Fibroblast of lung (primary cell): ENCODE results near the gene ARAP2.

Experiments used
- CTCF ChIP-seq, 2 donors: IDR thresholded peaks in 1 of 2; conservative IDR thresholded peaks in 1 of 2; 1 replicate in 1 of 2; 2 replicates in 1 of 2; pipeline ENCODE4 v1.5.1; 2011 to 2012; ENCODE audit warnings: low read length in 2 of 2, control low read depth in 1 of 2, inconsistent platforms in 1 of 2, low read depth in 1 of 2, mild to moderate bottlenecking in 1 of 2
- EZH2 ChIP-seq: IDR thresholded peaks from 2 replicates; pipeline ENCODE4 v1.5.1; 2012; ENCODE audit warnings: low read length, control low read depth, mild to moderate bottlenecking; ENCODE audit errors: missing control alignments

GRCh38 chr4:36024901-36025660, 219.2 kb downstream of the ARAP2 start:
- TF ChIP-seq CTCF (conservative IDR thresholded peaks at IDR 0.05 in 1 of 2, IDR thresholded peaks at IDR 0.05 in 1 of 2; ENCODE audit: low read depth in 1 of 2, low read length in 2 of 2) (no peak), EZH2 (no peak)
